NCI-H128 (cell line): Measurements from ENCODE around the gene LRCH1.

Experiments
- DNase-seq: peaks from one replicate; lab custom pipeline; 2025; ENCODE audit not compliant: unreplicated experiment; lab: John Stamatoyannopoulos, UW

The LRCH1 gene

DNA sequence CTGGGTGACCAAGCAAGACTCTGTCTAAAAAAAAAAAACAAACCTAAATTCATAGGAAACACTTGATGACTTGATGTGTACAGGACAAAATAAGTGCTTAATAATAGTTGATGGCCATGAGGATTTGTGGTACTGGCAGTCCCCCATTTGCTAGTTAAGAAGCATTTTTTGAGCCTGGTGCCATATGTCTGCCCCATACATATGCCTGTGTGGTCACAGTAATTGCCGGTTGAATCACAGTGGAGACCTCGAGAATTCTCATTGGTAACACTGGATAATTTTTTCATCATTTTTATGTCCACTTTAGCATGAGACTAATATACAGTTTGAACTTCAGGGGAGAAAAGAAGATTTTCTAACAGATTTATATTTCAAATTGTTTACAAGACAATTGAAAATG, 79.2 kb downstream of the LRCH1 start:
- no peak for DNase-seq

GRCh38 chr13:46633416-46633815, 80.4 kb downstream of the LRCH1 start:
- DNase-seq: no peak

GRCh38 chr13:46636451-46636850, 83.5 kb downstream of the LRCH1 start:
- DNase-seq: no peak

DNA sequence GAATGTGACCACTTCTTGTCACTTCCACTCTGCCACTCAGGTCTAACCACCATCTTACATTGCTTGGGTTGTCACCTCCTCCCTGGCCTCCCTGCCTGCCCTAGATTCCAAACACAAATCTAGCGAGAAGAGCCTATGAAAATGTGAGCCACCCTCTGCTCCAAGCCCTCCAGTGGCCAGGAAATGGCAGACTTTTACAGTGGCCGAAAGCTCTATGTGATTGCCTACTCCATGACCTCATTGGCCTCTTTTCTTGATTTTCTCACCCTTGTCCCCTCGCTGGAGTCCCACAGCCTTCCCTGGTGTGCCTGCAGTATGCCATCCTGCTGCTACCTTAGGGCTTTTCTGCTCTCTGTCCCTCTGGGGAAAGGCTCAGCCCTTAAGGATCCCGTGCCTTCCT, 84.2 kb downstream of the LRCH1 start:
- no peak for DNase-seq

DNA sequence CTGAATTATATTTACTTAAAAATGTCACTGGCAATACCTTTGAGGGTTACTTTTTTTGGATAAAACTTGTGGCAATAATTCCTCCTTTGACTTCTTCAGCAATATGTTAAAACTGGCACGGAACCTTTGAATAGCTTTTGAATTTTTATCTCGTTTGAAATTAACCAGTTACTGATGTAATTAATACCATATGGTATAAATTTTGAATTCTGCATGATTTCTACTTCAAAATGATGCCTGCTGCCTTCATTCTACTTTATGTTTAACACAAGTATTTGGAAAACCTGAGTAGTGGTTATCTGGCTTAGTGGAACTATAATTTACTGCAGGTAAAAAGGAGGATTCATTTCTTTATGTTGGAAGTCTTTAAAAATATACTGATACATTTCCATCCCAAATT, 85.3 kb downstream of the LRCH1 start:
- no peak for DNase-seq

DNA sequence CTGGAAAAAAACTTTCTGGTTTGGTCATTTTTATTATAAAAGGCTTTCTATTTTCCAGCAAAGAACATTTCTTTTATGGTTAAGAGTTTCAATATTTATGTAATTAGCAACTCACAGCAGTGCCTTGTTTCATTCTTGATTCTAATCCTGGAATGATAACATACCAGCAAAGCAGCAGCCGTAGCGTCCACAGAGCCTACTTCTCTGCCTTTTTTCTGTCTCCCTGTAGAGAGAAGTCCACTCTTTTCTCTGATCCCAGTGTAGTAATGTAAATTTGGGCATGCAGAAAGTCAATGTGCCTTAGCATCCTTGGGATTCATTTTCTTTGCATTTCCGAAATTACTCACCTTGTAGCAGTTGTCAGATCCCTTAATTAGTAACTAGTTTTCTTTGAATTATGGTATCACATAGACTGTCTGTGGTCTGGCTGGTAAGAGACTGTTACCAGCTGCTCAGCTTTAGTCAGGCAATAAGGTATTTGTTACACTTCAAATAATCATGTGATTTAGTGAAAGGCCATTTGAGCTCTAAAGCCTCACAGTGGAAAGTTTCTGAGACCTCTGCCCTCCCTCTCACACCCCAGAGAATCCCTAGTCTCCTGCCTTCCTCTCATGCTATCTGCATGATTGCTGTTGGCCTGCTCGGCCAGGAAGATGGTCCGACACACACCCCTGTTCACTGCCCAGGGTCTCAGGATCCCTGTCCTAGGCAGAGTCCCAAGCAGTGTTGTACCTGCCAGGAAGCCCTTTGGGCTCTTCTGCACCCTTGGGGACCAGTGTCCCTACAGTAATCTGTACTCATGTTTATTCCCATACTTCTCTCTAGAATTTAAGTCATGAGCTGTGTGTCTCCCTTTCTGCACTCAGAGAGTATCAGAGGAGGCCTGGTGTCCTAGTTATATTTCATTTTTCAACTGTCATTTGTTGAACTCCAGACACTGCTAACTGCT, 86.3 kb downstream of the LRCH1 start:
- DNase-seq: no peak

GRCh38 chr13:46640843-46641242, 87.9 kb downstream of the LRCH1 start:
- DNase-seq: no peak

GRCh38 chr13:46641274-46642081, 88.5 kb downstream of the LRCH1 start:
- DNase-seq: no peak

GRCh38 chr13:46642254-46642653, 89.3 kb downstream of the LRCH1 start:
- DNase-seq: no peak

GRCh38 chr13:46643165-46643777, 90.3 kb downstream of the LRCH1 start:
- no peak for DNase-seq

DNA sequence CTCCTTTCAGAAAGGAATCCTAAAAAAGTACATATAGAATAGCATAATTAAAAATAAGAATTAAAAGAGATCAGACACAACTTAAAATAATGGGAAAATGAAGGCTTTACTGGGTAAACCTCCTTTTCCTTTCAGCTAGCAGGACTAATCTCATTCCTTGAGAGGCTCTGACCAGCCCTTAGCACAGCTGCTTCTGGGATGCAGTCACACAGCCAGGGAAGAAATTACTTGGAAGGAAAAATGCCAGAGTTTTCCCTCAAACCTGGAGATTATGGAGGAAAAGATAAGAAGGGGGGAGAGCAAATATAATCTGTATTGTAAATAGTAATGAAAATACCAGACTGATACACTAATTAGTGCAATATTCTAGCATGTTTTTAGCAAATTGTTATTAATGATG, 91.8 kb downstream of the LRCH1 start:
- DNase-seq: no peak

DNA sequence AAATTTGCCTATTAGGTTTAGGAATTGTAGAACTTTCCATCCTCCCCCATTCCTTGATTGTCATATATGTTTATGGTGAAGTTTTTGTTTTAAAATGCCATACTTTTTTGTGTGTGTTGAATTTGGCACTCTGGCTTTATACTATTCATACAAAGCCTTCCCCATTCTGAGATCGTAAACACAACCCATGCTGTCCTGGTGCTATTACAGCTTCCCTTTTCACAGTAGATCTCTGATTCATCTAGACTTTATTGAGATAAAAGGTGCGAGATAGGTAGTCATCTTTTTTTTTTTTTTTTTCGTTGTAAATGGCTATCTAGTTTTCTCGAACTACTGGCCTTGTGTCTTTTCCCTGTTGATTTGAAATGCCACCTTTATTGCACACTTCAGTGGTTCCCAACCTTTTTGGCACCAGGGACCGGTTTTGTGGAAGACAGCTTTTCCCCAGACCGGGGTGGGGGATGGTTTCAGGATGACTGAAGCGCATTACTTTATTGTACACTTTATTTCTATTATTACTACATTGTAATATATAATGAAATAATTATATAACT, 94.6 kb downstream of the LRCH1 start:
- no peak for DNase-seq

DNA sequence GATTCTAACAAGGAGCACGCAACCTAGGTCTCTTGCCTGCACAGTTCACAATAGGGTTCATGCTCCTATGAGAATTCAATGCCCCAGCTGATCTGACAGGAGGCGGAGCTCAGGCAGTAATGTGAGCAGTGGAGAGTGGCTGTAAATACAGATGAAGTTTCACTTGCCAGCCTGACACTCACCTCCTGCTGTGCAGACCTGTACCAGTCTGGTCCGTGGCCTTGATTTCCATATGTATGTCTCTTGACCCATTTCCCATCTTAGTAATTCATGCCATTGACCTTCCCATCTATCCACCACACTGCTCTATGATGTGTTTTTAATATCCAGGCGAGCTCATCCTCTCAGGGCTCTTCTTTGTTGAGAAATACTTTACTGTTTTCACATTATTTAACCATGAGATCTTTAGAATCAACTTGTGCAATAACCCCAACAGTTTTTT, 95.2 kb downstream of the LRCH1 start:
- peak; percentile 34 for DNase-seq

DNA sequence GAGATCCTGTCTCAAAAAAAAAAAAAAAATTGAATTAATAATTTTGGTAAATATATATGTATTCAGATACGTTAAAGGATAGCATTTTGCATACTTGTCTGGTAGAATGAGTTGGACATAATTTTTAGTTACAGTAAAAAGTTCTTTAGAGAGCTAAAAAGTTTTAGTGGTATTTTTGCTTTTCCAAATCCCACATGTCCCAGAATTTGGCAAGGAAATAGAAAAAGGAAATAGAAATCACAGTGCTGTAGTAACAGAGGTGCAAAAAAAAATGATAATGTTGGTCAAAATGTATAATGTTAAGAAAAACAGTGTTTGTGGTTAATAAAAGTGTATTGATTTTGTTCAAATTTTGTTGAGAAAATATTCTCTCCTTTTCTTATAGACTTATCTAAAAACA, 96.8 kb downstream of the LRCH1 start:
- DNase-seq: no peak

DNA sequence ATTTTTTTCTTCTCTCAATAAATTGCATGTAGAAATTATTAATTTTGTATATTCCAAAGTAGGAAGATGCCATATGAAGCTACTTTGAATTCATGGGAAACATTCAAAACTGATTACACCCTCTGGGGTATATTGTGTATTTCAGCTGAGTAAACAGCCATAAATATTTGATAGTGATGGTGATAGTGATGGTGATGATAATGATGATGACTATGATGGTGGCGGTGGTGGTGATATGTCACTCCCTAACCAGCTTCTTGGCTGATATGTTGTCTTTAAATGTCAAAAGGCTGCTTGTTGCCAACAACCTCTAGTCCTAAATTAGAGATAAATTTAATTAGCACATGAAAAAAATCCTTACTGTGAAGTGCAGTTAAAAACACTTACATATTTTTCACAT, 102.0 kb downstream of the LRCH1 start:
- no peak for DNase-seq

GRCh38 chr13:46655377-46656180, 102.6 kb downstream of the LRCH1 start:
- DNase-seq: no peak

- DNase-seq: no peak
Observed at GRCh38 chr13:46656786-46657185, 103.8 kb downstream of the LRCH1 start.

DNA sequence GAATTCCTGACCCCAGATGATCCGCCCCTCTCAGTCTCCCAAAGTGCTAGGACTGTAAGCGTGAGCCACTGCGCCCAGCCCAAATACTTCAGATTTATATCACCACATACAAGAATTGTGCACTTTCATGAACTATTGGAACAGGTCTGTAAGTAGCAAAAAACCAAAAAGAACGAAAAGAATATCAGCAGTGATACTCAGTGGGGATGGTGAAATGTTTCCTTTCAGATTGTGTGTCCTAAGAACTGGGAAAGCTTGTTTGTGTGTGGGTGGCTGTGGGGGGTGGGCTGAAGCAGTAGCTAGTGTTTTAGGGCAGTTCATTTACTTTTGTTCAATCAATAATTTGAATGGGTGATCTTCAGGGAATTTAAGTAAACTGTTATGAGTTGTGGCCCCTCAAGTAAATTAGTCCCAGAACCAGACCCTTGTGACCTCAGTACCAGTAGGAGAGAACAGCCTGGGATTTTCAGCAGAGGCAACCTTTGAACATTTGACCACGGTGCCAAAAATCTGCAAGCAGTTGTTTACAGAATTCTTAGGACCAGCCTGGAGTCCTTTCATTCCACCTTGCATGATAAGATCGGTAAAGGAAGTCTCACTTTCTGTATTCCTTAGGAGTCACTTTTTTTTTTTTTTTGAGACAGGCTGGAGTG, 106.6 kb downstream of the LRCH1 start:
- no peak for DNase-seq

GRCh38 chr13:46660416-46660815, 107.4 kb downstream of the LRCH1 start:
- no peak for DNase-seq

DNA sequence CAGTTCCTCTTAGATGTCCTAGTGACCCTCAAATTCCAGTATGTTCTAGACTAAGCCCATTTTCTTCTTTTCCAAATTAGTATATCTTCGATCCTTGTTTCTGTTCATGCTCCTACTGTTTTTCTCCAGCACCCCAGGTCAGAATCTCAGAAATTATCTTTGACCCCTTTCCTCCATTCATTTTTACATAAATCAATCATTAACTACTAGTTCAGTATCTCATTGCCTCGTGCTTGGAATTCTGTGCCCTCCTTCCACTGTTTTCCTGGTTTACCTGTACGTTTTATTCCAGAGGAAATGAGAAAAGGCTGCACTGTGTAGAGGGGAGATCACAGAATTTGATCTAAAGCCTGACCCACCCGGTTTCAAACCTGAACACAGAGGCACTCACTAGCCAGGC, 107.9 kb downstream of the LRCH1 start:
- DNase-seq: no peak
